Body of pancreas (tissue), 4 donors: ENCODE results near the gene KCNC3. TPM values are rescaled to one million over a fixed set of nuclear protein-coding genes. Genes with fewer than 3 reads are reported as not detected.

Source experiments
- ATAC-seq: fragments of 150-250 bp; one replicate; pipeline ENCODE4 v1.9.1; 2016
- DNase-seq, 4 donors: peaks; one replicate each; pipeline ENCODE4 v3.0.0-alpha.2; 2019
- H3K27ac ChIP-seq, 4 donors: fragments of 200-600 bp; sonication (generic); 1 replicate in 3 of 4; 2 replicates in 1 of 4; pipeline versions ENCODE4 v1.5.1 to v1.6.1; 2016 to 2019; ENCODE audit warnings: mild to moderate bottlenecking in 1 of 4, mixed read lengths in 1 of 4, moderate library complexity in 1 of 4
- H3K27me3 ChIP-seq, 2 donors: fragments of 200-600 bp; sonication (generic); one replicate each; pipeline ENCODE4 v1.6.0; 2016; ENCODE audit warnings: mild to moderate bottlenecking in 1 of 2
- H3K36me3 ChIP-seq, 2 donors: fragments of 200-600 bp; sonication (generic); replicated peaks in 1 of 2; 2 replicates each; pipeline ENCODE4 v1.5.1; 2016; ENCODE audit warnings: low read depth in 2 of 2; ENCODE audit not compliant: insufficient read depth in 1 of 2
- H3K4me1 ChIP-seq: fragments of 200-600 bp; sonication (generic); one replicate; pipeline ENCODE4 v1.6.0; 2016
- H3K4me3 ChIP-seq, 2 donors: fragments of 200-600 bp; sonication (generic); 1 replicate in 1 of 2; 2 replicates in 1 of 2; pipeline ENCODE4 v1.5.1; 2016 to 2019
- H3K9me3 ChIP-seq, 3 donors: fragments of 200-600 bp; sonication (generic); 1 replicate in 2 of 3; 2 replicates in 1 of 3; pipeline ENCODE4 v1.5.1; 2016
- CTCF ChIP-seq, 7 experiments: fragments of 450-650 bp in 4 of 7; fragments of 200-600 bp in 3 of 7; sonication (generic) in 3 of 7; IDR thresholded peaks; one replicate each; pipeline ENCODE4 v1.5.1; 2016 to 2019; ENCODE audit warnings: antibody characterized with exemption in 7 of 7
- POLR2A ChIP-seq, 3 donors: fragments of 450-650 bp; IDR thresholded peaks; one replicate each; pipeline ENCODE4 v1.6.1; 2016; ENCODE audit warnings: antibody characterized with exemption in 3 of 3, mild to moderate bottlenecking in 2 of 3
- WGBS, 2 donors: methylation state at CpG; one replicate each; pipeline ENCODE4 v1.1.5; 2017; 5-methylcytosine and 5-hydroxymethylcytosine counted together
- intact Hi-C: fragments of 100-400 bp; cut with DNase I; formaldehyde crosslinking; loops from one replicate; pipeline ENCODE4 v1.15.1; 2023
- total RNA-seq, 2 donors: library from RNA; depleted of rRNA; stranded (reverse); fragments of >200 nt; gene quantifications; one replicate each; pipeline ENCODE4 v1.1.0, GENCODE V29; 2016

Gene KCNC3
- total RNA-seq, 2 donors from 2014 or later, result 1.8 to 6.3 TPM

- Histone ChIP-seq H3K27ac (no peak overlapping the region), H3K4me1 (peaks cover 74% of the 10 kb centered on the region), H3K4me3 (no peak overlapping the region), H3K9me3 (no peaks in the 10 kb centered on the region), H3K27me3 (no peaks in the 10 kb centered on the region), H3K36me3 (no peaks in the 10 kb centered on the region)
- DNase-seq, result no peak
- TF ChIP-seq POLR2A (IDR thresholded peaks at IDR 0.05) (no peak), CTCF (IDR thresholded peaks at IDR 0.05) (peak in 2 of 7 experiments; percentile 28 to 42)
- WGBS, 2 donors, result 0% methylated on average over 5 of the region's 40 CpGs; no CpG with 5 or more reads in 1 of the 2 donors
- no peak for ATAC-seq
- intact Hi-C loops, result no loop called here
Observed at GRCh38 chr19:50328873-50329145, 368 bp downstream of the KCNC3 start.

- ATAC-seq, result no peak
- H3K9me3 ChIP-seq, result no peaks in the 10 kb centered on the region
- H3K4me1 ChIP-seq, result peaks cover 72% of the 10 kb centered on the region
- H3K4me3 ChIP-seq, result no peak overlapping the region
- H3K27me3 ChIP-seq, result no peaks in the 10 kb centered on the region
- no peaks in the 10 kb centered on the region for H3K36me3 ChIP-seq
- WGBS, 2 donors, result 3% methylated on average over 51 of the region's 104 CpGs; no CpG with 5 or more reads in 1 of the 2 donors
- H3K27ac ChIP-seq, result peak overlapping the region in 2 of 4 donors; percentile 49 to 54
- peak in 3 of 4 donors; percentile 37 to 45 (median 40) for DNase-seq
- TF ChIP-seq POLR2A (IDR thresholded peaks at IDR 0.05) (no peak), CTCF (IDR thresholded peaks at IDR 0.05) (peak in 3 of 7 experiments; percentile 32 to 42 (median 32))
- intact Hi-C loops, result no loop called here
Observed at GRCh38 chr19:50328224-50328872, 829 bp downstream of the KCNC3 start.

- Histone ChIP-seq H3K9me3 (no peaks in the 10 kb centered on the region), H3K4me3 (no peak overlapping the region), H3K27me3 (no peaks in the 10 kb centered on the region), H3K4me1 (peaks cover 65% of the 10 kb centered on the region), H3K27ac (no peak overlapping the region), H3K36me3 (no peaks in the 10 kb centered on the region)
- TF ChIP-seq CTCF (IDR thresholded peaks at IDR 0.05) (no peak), POLR2A (IDR thresholded peaks at IDR 0.05) (no peak)
- DNase-seq, result no peak
- 37 to 42% methylated on average over 14 to 15 of the region's 20 CpGs for WGBS, 2 donors
- ATAC-seq, result no peak
- intact Hi-C loops, result no loop called here
Observed at GRCh38 chr19:50327461-50328223, 1.5 kb downstream of the KCNC3 start.

GRCh38 chr19:50327013-50327412 is 2.2 kb downstream of the KCNC3 start:
- no peak overlapping the region for H3K27ac ChIP-seq
- H3K4me1 ChIP-seq, result peaks cover 59% of the 10 kb centered on the region
- H3K4me3 ChIP-seq, result no peak overlapping the region
- ATAC-seq (no peak), DNase-seq (no peak)
- no peaks in the 10 kb centered on the region for H3K36me3 ChIP-seq
- H3K9me3 ChIP-seq, result no peaks in the 10 kb centered on the region
- WGBS, 2 donors, result 51% methylated on average over 3 to 4 of the region's 4 CpGs
- intact Hi-C loops, result no loop called here
- TF ChIP-seq POLR2A (IDR thresholded peaks at IDR 0.05), result no peak
- no peak for TF ChIP-seq CTCF (IDR thresholded peaks at IDR 0.05)
- no peaks in the 10 kb centered on the region for H3K27me3 ChIP-seq
